GM19397 (cell line): ENCODE data around the gene CCAR1.
"Not testable (repeated sequence)": the region's sequence is repeated elsewhere in the genome, so short reads cannot be mapped to it uniquely, and the experiment has no call there.

ENCODE experiments used
- ATAC-seq: cut with Tn5 transposase; IDR thresholded peaks from one replicate; pipeline ENCODE4 v1.9.1; 2021; ENCODE audit warnings: mild to moderate bottlenecking, moderate library complexity; ENCODE audit not compliant: unreplicated experiment

CCAR1 gene

DNA sequence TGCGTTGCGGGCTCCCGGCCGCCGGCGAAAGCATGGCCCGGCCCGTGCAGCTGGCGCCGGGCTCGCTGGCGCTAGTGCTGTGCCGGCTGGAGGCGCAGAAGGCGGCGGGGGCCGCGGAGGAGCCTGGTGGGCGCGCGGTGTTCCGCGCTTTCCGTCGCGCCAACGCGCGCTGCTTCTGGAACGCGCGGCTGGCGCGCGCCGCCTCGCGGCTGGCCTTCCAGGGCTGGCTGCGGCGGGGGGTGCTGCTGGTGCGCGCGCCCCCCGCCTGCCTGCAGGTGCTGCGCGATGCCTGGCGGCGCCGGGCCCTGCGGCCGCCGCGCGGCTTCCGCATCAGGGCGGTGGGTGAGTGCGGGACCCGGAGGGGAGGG, 106.5 kb downstream of the CCAR1 start:
- ATAC-seq = peak; percentile 46

DNA sequence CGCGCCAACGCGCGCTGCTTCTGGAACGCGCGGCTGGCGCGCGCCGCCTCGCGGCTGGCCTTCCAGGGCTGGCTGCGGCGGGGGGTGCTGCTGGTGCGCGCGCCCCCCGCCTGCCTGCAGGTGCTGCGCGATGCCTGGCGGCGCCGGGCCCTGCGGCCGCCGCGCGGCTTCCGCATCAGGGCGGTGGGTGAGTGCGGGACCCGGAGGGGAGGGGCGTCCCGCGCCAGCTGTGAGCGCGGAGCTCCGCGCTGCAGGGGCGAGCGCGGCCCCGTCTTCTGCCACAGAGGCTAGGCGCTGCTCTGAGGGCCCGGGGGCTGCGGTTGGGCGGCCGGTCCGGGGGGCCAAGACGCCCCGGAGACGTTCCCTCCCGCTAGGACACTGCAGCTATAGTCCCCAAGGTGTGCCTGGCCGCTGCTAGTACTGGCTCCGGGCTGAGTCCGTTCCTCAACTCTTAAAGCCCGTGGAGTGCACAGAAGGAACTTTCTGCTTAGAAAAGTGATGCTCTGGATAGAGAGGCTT, 107.1 kb downstream of the CCAR1 start:
- ATAC-seq = peak; percentile 45

DNA sequence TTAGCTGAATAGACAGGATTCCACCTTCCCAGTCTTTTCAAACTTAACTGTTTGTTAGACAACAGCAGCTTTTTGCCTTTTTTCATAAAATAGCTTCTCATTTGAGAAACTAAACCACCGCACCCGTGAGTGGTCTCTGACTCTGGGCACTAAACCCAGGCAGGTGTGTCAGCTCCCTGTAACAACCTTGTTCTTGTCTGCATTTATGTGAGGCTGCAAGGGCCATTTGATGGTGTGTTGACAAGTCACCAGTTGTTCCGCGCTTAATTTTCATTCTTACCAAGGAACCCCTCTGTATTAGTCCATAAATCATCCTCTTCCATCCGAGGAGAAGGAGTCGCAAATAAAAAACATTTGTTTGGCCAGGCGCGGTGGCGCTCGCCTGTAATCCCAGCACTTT, 107.8 kb downstream of the CCAR1 start:
- no peak for ATAC-seq

DNA sequence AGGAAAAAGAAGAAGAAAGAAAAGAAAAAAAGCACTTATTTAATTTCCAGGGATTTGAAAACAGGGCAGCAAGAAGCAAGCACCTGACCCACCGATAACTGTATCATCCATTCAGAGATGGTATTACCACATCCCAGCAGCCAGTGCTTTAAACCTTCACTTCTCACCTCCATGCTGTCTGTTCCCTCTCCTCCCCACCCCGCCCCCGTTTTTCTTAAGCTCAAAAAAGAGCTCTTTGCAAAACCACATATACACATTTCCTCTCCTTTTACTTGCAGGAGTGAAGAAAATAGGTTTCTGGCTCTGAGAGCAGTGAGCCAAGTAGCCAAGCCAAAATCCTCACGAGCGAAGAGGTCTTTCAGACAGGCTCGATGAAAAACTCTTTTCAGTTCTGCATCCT, 108.5 kb downstream of the CCAR1 start:
- no peak for ATAC-seq

DNA sequence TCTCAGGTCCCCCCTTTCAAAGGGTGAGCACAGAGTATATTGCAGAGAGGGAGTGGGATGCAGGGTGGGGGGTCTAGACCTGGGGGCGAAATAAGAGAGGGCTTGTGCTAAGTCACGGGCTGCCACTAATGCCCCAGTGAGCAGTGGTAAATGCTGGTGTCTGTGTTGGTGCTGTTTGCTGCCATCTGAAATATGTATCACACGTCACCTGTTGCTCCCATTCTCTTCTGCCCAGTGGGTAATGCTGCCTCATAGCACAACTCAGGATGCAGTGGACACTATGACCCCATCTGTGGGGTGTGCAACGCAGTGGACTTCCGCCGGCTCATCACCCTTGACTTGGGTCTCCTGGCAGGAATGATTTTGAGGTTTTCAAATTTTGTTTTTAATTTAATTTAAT, 108.9 kb downstream of the CCAR1 start:
- ATAC-seq = no peak

DNA sequence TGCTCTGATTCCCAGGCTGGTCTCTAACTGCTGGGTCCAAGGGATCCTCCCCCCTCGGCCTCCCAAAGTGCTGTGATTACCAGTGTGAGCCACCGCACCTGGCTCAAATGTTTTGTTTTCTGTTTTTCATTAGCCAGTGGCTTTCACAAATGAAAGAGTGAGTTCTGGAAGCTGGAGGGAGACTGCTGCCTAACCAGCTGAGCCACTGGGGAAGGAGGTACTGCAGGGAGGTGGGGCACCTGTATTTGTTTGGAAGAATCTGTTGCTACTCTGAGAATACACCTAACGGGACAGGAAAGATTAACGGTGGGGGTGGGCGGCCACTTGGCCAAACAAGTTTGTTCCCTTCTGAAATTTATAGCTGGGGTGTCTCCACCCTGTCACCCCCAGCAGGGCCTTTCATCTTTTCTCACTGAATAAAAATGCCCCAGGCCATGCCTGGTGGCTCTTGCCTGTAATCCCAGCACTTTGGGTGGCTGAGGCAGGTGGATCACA, 111.0 kb downstream of the CCAR1 start:
- ATAC-seq = no peak

DNA sequence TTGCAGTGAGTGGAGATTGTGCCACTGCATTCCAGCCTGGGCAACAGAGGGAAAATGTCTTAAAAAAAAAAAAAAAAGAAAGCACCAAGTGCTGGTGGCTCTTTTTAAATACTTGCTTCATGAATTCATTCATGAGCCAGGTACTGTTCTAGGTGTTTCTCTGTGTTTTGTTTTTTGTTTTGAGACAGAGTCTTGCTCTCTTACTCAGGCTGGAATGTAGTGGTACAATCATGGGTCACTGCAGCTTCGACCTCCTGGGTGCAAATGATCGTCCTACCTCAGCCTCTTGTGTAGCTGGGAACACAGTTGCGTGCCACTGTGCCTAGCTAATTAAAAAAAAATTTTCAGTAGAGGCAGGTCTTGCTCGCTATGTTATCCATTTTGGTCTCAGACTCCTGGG, 111.6 kb downstream of the CCAR1 start:
- ATAC-seq = no peak

DNA sequence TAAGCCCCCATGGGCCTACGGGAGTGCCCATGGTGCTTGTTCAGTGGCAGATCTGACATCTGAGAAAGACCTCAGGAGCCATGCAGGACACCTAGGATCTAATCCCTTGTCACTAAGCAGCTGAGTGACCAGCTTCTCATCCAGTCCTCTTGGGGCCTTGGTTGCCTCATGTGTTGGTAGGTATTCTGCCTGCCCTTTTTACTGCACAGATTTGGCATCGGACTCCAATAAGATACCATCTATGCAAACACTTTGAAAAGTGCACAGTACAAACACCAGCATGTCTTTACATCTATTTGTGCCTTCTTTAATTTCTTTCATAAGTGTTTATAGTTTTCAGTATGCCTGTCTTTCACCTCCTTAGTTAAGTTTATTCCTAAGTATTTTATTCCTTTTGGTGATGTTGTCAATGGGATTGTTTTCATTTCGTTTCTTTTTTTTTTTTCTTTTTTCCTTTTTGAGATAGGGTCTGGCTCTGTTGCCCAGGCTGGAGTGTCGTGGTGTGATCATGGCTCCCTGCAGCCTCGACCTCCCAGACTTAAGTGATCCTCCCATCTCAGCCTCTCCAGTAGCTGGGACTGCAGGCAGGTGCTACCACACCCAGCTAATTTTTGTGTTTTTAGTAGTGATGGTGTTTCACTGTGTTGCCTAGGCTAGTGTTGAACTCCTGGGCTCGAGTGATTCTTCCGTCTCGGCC, 116.7 kb downstream of the CCAR1 start:
- no peak for ATAC-seq

DNA sequence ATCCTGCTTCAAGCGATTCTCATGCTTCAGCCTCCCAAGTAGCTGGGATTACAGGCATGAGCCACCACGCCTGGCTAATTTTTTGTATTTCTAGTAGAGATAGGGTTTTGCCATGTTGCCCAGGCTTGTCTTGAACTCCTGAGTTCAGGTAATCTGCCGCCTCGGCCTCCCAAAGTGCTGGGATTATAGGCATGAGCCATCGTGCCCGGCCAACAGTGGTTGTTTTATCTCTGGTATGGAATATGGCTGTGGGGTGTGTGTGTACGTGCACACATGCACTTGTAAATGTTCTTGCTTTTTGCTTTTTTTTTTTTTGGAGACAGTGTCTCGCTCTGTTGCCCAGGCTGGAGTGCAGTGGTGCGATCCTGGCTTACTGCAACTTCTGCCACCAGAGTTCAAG, 119.6 kb downstream of the CCAR1 start:
- not testable (repeated sequence) for ATAC-seq
